Keratinocyte (primary cell): ENCODE data around the gene LMAN2L.

Experiments
- EZH2 ChIP-seq: IDR thresholded peaks from one replicate; pipeline ENCODE4 v1.6.1; 2012; ENCODE audit warnings: inconsistent platforms, mild to moderate bottlenecking, low read length, moderate library complexity
- TF ChIP-seq, protein P1 (sequence below), 3 experiments: IDR thresholded peaks in 1 of 3; conservative IDR thresholded peaks in 1 of 3; optimal IDR thresholded peaks in 1 of 3; 2 replicates in 2 of 3; 3 replicates in 1 of 3; pipeline versions ENCODE3 to v1.5.1; 2011; ENCODE audit warnings: low read length in 3 of 3, mild to moderate bottlenecking in 3 of 3, moderate library complexity in 2 of 3, control low read depth in 1 of 3, inconsistent platforms in 1 of 3; ENCODE audit not compliant: insufficient read depth in 2 of 3; ENCODE audit errors: extremely low read depth in 1 of 3

DNA sequence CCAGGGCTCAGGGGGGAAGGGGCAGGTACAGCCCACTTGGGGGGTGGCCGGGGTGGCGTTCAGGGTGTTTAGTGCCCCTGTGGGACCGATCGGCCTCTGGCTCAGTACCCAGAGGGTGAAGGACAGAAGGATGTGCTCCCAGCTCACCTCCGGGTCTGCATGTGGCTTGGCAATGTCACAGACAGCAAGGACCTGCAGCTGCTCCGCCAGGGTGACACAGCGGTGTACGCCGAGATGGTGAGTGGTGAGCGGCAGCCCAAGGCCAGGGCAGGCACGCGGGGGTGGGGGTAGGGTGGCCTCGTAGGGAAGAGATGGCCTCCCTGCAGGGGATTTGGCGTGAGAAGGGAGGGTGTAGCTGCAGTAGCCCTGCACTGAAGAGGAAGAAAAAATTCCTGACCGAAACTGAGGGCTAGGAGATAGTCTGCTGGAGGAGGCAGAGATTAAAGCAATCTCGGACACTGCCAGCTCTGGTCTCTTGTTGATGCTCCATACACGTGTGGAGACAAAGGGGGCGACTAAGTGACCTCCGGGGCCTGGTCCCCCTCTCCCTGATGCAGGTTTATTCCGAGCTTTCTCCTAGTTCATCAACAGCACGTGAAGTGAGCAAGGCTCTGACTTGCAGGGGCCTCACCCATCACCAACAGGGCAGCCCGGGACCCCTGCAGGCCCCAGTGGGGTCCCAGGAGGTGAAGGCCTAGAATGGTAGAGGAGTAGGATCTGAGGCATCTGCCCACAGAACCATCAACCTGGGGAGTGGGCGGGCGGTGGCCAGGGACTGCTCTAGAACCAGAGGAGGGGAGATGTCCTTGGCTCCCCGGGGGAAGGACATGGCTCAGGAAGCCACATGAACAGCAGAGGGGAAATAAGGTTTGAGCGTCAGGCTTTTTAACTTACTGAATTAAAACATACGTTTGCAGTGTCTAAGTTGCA is 51.9 kb downstream of the LMAN2L start:
- TF ChIP-seq, protein P1, sequence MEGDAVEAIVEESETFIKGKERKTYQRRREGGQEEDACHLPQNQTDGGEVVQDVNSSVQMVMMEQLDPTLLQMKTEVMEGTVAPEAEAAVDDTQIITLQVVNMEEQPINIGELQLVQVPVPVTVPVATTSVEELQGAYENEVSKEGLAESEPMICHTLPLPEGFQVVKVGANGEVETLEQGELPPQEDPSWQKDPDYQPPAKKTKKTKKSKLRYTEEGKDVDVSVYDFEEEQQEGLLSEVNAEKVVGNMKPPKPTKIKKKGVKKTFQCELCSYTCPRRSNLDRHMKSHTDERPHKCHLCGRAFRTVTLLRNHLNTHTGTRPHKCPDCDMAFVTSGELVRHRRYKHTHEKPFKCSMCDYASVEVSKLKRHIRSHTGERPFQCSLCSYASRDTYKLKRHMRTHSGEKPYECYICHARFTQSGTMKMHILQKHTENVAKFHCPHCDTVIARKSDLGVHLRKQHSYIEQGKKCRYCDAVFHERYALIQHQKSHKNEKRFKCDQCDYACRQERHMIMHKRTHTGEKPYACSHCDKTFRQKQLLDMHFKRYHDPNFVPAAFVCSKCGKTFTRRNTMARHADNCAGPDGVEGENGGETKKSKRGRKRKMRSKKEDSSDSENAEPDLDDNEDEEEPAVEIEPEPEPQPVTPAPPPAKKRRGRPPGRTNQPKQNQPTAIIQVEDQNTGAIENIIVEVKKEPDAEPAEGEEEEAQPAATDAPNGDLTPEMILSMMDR (optimal IDR thresholded peaks at IDR 0.05 in 1 of 3, IDR thresholded peaks at IDR 0.05 in 1 of 3, conservative IDR thresholded peaks at IDR 0.05 in 1 of 3; ENCODE audit: extremely low read depth in 1 of 3, insufficient read depth in 2 of 3, low read length in 3 of 3): no peak
- TF ChIP-seq EZH2: no peak
